Type B pancreatic cell (in vitro differentiated cells): ENCODE measurements around the gene DISP2. TPM values are rescaled to one million over a fixed set of nuclear protein-coding genes. Genes with fewer than 3 reads are reported as not detected.

Experiments
- DNase-seq: peaks from one replicate; pipeline ENCODE4 v3.0.0; 2021; ENCODE audit warnings: mixed read lengths; ENCODE audit not compliant: unreplicated experiment; ENCODE audit errors: extremely low spot score
- H3K27ac Mint-ChIP-seq: 2 replicates; pipeline ENCODE4 v1.8.0; 2021; ENCODE audit warnings: mild to moderate bottlenecking, mixed read lengths
- H3K27me3 Mint-ChIP-seq: 2 replicates; pipeline ENCODE4 v1.8.0; 2021; ENCODE audit warnings: mixed read lengths
- H3K36me3 Mint-ChIP-seq: 2 replicates; pipeline ENCODE4 v1.8.0; 2021; ENCODE audit warnings: mixed read lengths
- H3K4me1 Mint-ChIP-seq: one replicate; pipeline ENCODE4 v1.8.0; 2021; ENCODE audit warnings: mixed read lengths; ENCODE audit not compliant: unreplicated experiment
- H3K4me3 Mint-ChIP-seq: 2 replicates; pipeline ENCODE4 v1.8.0; 2021; ENCODE audit warnings: mild to moderate bottlenecking, mixed read lengths
- H3K9me3 Mint-ChIP-seq: 2 replicates; pipeline ENCODE4 v1.8.0; 2021; ENCODE audit warnings: mixed read lengths
- total RNA-seq: library from RNA; stranded (reverse); gene quantifications from 2 replicates; pipeline ENCODE4 v1.2.1, GENCODE V29; 2021; ENCODE audit warnings: low replicate concordance
- TF ChIP-seq, protein P1 (sequence below): fragments of 200-600 bp; sonication (generic); conservative IDR thresholded peaks from 2 replicates; pipeline ENCODE4 v1.5.0; 2021; ENCODE audit warnings: antibody characterized with exemption, mild to moderate bottlenecking

DISP2 gene
- total RNA-seq, 1 donor from 2014 or later, result 1.8 TPM

GRCh38 chr15:40352281-40352901 is 5.6 kb upstream of the DISP2 start:
- H3K36me3 Mint-ChIP-seq, result no peaks in the 10 kb centered on the region
- H3K27me3 Mint-ChIP-seq, result peaks cover 31% of the 10 kb centered on the region
- H3K27ac Mint-ChIP-seq, result no peak overlapping the region
- peaks cover 13% of the 10 kb centered on the region for H3K4me1 Mint-ChIP-seq
- no peaks in the 10 kb centered on the region for H3K9me3 Mint-ChIP-seq
- TF ChIP-seq, protein P1, sequence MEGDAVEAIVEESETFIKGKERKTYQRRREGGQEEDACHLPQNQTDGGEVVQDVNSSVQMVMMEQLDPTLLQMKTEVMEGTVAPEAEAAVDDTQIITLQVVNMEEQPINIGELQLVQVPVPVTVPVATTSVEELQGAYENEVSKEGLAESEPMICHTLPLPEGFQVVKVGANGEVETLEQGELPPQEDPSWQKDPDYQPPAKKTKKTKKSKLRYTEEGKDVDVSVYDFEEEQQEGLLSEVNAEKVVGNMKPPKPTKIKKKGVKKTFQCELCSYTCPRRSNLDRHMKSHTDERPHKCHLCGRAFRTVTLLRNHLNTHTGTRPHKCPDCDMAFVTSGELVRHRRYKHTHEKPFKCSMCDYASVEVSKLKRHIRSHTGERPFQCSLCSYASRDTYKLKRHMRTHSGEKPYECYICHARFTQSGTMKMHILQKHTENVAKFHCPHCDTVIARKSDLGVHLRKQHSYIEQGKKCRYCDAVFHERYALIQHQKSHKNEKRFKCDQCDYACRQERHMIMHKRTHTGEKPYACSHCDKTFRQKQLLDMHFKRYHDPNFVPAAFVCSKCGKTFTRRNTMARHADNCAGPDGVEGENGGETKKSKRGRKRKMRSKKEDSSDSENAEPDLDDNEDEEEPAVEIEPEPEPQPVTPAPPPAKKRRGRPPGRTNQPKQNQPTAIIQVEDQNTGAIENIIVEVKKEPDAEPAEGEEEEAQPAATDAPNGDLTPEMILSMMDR, result no peak
- DNase-seq, result no peak
- no peak overlapping the region for H3K4me3 Mint-ChIP-seq

GRCh38 chr15:40353697-40354096 is 4.3 kb upstream of the DISP2 start:
- TF ChIP-seq, protein P1, result no peak
- Mint-ChIP-seq H3K9me3 (no peaks in the 10 kb centered on the region), H3K27me3 (peaks cover 33% of the 10 kb centered on the region), H3K4me3 (peak overlapping the region; percentile 24), H3K4me1 (peaks cover 13% of the 10 kb centered on the region), H3K36me3 (no peaks in the 10 kb centered on the region), H3K27ac (no peak overlapping the region)
- DNase-seq, result no peak

- Mint-ChIP-seq H3K27me3 (peaks cover 42% of the 10 kb centered on the region), H3K4me1 (peaks cover 16% of the 10 kb centered on the region), H3K9me3 (no peaks in the 10 kb centered on the region), H3K4me3 (no peak overlapping the region), H3K27ac (no peak overlapping the region), H3K36me3 (no peaks in the 10 kb centered on the region)
- no peak for DNase-seq
- TF ChIP-seq, protein P1, result peak; percentile 56
Observed at GRCh38 chr15:40354408-40355171, 3.4 kb upstream of the DISP2 start.

- H3K27ac Mint-ChIP-seq, result no peak overlapping the region
- H3K9me3 Mint-ChIP-seq, result no peaks in the 10 kb centered on the region
- H3K36me3 Mint-ChIP-seq, result no peaks in the 10 kb centered on the region
- no peak for DNase-seq
- peaks cover 16% of the 10 kb centered on the region for H3K4me1 Mint-ChIP-seq
- H3K27me3 Mint-ChIP-seq, result peaks cover 54% of the 10 kb centered on the region
- TF ChIP-seq, protein P1, result no peak
- peak overlapping the region; percentile 39 for H3K4me3 Mint-ChIP-seq
Observed at GRCh38 chr15:40355976-40356585, 1.9 kb upstream of the DISP2 start.

- Mint-ChIP-seq H3K4me1 (peaks cover 16% of the 10 kb centered on the region), H3K27me3 (peaks cover 65% of the 10 kb centered on the region), H3K36me3 (no peaks in the 10 kb centered on the region), H3K9me3 (no peaks in the 10 kb centered on the region), H3K27ac (no peak overlapping the region), H3K4me3 (peak overlapping the region; percentile 83)
- TF ChIP-seq, protein P1, result no peak
- no peak for DNase-seq
Observed at GRCh38 chr15:40357246-40357645, 773 bp upstream of the DISP2 start.
